ENCODE measurements around the gene PLEKHG4B.
"Not testable (repeated sequence)": the region's sequence is repeated elsewhere in the genome, so short reads cannot be mapped to it uniquely, and the experiment has no call there.

- TF ChIP-seq, protein P1, sequence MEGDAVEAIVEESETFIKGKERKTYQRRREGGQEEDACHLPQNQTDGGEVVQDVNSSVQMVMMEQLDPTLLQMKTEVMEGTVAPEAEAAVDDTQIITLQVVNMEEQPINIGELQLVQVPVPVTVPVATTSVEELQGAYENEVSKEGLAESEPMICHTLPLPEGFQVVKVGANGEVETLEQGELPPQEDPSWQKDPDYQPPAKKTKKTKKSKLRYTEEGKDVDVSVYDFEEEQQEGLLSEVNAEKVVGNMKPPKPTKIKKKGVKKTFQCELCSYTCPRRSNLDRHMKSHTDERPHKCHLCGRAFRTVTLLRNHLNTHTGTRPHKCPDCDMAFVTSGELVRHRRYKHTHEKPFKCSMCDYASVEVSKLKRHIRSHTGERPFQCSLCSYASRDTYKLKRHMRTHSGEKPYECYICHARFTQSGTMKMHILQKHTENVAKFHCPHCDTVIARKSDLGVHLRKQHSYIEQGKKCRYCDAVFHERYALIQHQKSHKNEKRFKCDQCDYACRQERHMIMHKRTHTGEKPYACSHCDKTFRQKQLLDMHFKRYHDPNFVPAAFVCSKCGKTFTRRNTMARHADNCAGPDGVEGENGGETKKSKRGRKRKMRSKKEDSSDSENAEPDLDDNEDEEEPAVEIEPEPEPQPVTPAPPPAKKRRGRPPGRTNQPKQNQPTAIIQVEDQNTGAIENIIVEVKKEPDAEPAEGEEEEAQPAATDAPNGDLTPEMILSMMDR (IDR thresholded peaks at IDR 0.05; ENCODE audit: low read depth, low read length, missing input control), result not testable (repeated sequence)
- not testable (repeated sequence) for TF ChIP-seq EGR1 (IDR thresholded peaks at IDR 0.05; ENCODE audit: low read depth in 2 of 2); TAF1 (conservative IDR thresholded peaks at IDR 0.05)
Measured at GRCh38 chr5:237931-238330, 146.0 kb downstream of the PLEKHG4B start.
